NCI-H128 (cell line): ENCODE results near the gene HAAO.

Source experiments
- DNase-seq: peaks from one replicate; lab custom pipeline; 2025; ENCODE audit not compliant: unreplicated experiment; lab: John Stamatoyannopoulos, UW

The HAAO gene

DNA sequence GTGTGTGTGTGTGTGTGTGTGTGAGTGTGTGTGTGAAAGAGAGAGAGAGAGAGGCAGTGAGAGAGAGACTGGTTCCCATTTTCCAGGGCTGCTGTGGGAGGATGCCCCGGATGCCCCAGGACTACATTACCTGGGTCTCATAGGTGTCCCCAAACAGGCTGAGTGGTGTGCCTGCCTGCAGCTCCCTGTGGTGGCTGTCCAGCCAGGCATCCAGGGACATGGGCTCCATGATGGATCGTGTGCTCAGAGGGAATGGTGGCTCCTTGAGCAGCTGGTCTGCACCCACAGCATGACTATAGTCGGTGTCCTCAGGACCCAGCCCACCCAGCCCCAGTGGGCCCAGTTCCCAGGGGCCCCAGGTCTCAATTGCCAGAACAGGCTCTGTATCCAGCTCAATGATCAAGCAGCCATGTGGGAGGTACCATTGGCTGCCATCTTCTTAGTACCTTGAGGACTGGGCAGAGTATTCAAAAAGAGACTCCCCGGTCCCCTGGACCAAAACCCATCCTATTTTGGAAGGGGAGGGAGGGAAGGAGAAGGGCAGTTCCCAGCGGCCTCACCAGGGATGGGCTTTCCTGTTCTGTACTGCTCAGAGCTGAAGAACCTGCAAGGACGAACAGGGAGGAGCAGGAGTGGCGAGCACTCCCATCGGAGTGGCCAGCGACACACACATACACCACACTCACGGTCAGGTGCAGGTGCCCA lies 22.6 kb downstream of the HAAO start:
- DNase-seq = no peak

- no peak for DNase-seq
Measured at GRCh38 chr2:42768706-42769256, 23.6 kb downstream of the HAAO start.

DNA sequence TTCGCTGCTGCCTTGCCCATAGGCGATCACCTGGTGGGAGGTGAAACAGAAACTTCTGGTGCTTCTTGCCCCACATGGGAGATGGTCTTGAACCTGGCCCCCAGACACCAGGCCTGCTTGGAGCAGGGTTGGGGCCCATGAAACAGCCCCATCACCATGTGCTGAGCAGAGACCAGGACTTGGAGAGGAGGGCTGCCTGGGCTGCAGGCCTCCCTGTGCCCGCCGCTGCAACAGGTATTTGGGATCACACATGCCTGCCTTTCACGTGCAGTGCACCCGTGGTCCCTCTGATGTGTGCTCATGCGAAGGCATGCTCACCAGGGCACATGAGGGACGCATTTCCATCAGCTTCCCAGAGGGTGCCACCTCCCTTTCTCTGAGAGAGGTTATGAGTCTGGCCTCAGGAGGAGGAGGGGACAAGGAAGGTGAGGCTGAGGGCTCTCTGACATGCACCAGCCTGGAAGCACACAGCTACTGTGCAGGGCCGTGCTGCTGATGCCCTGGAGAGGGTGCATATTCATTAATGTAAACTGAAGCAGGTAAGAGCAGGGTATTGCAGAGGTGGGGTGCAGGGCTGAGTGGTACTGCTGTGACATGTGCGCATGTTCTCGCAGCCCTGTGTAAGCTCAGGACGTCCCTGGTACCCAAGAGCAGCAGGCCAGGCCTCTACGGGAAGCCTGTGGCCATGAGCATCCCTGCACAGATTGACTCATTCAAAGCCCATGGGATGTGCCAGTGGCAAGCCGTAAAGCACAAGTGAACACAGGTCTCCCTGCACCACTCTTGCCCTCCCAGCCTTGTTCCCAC lies 24.3 kb downstream of the HAAO start:
- no peak for DNase-seq

DNA sequence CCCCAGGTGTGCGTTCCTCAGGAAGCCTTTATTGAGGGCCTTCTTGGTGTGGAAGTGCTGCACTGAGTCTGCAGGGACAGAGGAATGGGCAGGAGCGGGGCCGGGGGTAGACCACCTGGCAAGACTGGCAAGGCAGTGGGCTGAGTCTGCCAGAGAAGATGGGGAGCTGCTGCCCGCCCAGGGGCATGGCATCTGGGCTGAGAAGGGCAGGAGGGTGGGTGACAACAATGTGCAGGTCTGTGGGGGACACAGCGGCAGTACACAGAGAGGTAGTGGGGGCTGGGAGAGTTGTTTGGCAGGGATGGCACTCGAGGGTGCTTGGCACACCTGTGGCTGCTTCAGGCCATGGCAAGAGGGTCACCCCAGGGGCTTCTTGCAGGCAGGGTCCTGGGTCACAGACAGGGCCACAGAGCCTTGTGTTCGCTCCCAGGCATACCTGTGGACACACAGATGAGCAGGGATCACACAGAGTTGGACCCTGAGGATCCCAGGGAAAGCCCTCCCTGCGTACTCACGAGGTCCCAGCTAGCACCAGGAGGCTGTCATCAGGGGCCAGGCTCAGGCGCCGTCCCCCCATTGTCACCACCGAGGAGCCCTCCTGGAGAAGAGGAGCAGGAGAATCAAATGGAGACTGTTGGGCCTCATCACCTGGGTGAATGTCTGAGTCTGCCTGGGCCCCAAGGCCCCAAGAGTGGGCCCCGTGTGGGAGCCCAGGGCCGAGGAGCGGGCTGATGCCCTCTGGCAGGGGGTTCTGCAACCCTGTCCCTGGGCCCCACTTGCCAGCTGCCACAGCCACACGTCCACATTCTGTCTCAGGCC lies 25.1 kb downstream of the HAAO start:
- no peak for DNase-seq

- no peak for DNase-seq
Measured at GRCh38 chr2:42765686-42766085, 26.7 kb downstream of the HAAO start.

DNA sequence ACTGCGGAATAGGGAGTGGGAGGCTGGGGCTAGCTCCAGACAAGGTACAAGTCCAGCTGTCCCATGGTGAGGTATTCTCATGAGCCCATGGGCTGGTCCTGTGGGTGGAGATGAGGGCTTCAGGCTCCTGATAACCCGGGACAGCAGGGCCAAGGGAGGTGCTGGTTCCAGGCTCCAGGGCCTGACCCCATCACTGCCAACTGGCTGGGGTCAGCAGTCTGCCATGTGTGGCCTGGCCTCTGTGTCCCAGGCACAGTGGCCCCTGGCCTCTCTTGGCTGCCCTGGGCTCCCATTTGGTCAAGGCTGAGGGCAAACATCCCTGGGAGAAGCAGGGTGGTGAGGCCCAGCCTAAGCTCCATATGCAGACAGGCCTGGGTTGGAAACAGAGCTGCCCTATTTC lies 27.5 kb downstream of the HAAO start:
- DNase-seq = no peak

- no peak for DNase-seq
Measured at GRCh38 chr2:42764096-42764495, 28.3 kb downstream of the HAAO start, which contains the start of gene OXER1. OXER1 (minus strand) TSS chr2:42764135; CDS start chr2:42764062, 73 bp downstream.

DNA sequence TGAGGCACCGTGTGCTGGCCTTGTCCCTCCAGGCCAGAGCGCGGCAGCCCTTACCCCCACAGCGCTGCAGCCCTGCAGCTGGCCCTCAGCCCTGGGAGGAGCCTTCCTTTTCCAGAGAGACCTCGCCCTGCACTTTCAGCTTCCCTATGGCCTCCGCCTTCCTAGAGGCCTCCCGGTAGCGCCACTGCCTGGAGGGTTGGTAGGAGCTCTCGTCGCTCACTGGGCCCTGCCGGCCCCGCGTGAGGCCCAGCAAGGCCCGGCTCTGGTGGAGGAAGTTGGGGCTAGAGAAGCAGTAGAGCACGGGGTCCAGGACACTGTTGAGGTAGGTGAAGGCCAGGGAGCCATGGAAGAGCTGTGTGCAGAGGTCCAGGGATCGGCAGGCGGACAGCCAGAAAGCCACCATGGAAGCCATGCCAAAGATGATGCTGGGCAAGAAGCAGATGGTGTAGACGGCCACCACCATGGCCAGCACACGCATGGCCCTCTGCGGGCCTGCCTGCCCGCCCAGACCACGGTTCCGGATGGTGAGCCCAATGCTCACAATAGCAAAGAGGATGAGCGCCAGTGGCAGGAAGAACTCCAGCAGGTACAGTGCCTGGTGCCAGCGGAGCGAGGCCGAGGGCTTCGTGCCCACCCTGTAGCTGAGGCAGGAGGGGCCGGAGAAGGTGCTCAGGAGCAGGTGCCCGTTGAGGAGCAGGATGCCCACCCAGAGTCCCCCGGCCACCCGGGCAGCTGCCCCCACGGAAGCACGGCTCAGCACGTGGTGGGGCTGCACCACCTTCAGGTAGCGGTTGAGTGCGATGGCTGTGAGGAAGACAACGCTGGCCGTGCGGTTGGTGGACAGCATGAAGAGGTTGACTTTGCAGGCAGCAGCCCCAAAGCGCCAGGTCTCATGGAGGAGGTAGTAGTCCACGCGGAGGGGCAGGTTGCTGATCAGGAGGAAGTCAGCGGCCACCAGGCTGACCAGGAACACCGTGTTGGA lies 29.3 kb downstream of the HAAO start:
- no peak for DNase-seq

DNA sequence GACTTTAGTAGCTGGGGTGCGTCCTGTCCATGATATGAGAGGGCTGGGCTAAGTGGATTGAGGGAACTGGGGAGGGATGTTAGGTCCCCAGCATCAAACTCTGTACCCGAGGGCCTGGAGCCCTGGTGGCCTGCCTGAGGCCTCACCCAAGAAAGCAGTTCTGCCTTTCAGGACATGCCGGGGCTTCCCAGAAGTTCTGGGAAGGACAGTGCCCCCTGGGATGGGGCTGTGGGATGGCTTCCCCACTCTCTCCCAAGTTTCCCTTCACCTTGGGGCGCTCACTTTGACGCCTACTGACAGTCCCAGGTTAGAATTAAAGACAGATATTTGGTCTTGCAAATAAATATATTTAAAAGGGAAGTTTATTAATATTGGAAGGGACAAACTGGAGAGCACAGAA lies 30.2 kb downstream of the HAAO start:
- DNase-seq = no peak

- no peak for DNase-seq
Measured at GRCh38 chr2:42761554-42761953, 30.8 kb downstream of the HAAO start.

GRCh38 chr2:42758751-42759150 lies 33.6 kb downstream of the HAAO start:
- DNase-seq = no peak

- no peak for DNase-seq
Measured at GRCh38 chr2:42757981-42758740, 34.2 kb downstream of the HAAO start.

GRCh38 chr2:42756966-42757513 lies 35.3 kb downstream of the HAAO start:
- no peak for DNase-seq

DNA sequence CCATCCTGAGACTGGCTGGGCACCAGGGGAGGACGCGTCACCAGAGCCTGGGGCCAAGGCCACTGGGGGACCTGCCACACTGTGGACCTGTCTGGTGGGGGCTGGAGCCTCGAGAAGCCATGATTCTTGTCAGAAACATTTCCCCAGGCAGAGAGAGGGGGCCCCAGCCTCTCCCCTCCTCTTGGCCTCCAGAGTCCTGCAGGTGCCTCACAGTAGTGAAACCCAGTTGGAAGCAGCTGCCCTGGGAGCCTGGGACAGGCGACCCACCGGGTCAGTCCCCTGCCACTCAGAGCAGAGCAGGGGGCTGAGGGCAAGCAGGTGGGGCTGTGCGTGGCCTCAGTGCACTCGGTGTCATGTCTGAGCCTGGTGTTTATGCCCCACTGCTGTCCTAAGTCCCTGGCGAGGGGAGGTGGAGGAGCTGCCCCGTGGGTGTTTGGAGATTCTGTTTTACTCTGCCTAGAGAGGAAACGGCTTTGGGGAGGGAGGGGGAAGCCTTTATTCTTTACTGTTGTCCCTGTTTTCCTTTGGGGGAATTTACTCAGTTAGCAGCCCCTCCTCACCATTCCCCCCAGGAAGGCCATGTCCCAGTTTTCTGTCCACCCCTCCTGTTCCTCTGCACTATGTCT lies 36.1 kb downstream of the HAAO start:
- DNase-seq = no peak

GRCh38 chr2:42755191-42755880 lies 37.0 kb downstream of the HAAO start:
- DNase-seq = no peak

- no peak for DNase-seq
Measured at GRCh38 chr2:42754776-42755140, 37.6 kb downstream of the HAAO start.

- no peak for DNase-seq
Measured at GRCh38 chr2:42754021-42754775, 38.2 kb downstream of the HAAO start.
